G401 (cell line): Measurements from ENCODE around the gene LTA. TPM values are rescaled to one million over a fixed set of nuclear protein-coding genes. Genes with fewer than 3 reads are reported as not detected.
"Not testable (repeated sequence)": the region's sequence is repeated elsewhere in the genome, so short reads cannot be mapped to it uniquely, and the experiment has no call there.

ENCODE experiments used
- DNase-seq: peaks from one replicate; pipeline ENCODE4 v3.0.0-alpha.2; 2015; ENCODE audit warnings: low spot score
- in situ Hi-C: cut with HindIII; loops from 2 replicates; pipeline ENCODE4 v1.10.0; 2016; ENCODE audit warnings: low sequenced_read_pairs, mixed read lengths
- total RNA-seq: library from RNA; depleted of rRNA; stranded (reverse); fragments of >200 nt; shearing (Covaris generic); gene quantifications from 2 replicates; pipeline ENCODE4 v1.2.3, GENCODE V29; 2014

LTA gene
- total RNA-seq, 1 experiment from 2014 or later: not detected

DNA sequence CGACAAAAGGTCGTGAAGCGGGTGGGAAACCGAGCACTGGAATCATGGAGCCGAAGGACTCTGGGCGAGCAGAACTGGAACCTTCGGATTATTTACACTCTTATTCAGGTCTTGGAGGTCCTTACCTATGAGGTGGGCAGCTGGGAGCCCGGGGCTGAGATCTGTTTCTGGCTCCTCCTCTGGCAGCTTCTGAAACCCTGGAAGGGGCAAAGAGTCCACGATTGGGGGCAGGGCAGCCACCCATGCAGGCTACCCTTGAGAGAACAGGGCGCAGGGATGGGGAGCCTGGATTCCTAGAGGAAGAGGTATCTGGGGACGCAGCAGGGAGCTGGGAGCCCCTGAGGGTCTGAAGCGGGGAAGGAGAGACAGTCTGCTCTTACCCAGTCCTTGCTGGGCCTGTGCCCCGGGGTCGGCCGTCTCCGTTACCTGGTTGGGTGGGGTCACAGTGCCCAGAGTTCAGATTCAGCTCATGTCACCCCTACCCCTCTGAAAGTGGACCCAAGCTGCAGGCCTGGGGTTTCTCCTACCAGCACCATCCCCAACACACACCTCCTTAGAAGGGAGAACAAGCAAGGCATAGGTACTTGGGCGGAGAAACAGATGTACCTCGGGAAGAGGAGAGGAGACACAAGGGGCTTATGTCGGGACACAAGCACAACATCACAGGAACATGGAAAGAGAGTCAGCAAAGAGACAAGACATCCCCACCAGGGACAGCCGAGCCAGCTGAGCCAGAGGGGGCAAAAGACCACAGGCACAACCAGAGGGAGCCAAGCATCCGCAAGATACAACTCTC, 9.5 kb downstream of the LTA start:
- DNase-seq: peak; percentile 44
- in situ Hi-C loops: loop anchor here (5.0 kb wide), 1 partner anchor 39 kb away; the partner anchor contains the start of gene DDX39B

DNA sequence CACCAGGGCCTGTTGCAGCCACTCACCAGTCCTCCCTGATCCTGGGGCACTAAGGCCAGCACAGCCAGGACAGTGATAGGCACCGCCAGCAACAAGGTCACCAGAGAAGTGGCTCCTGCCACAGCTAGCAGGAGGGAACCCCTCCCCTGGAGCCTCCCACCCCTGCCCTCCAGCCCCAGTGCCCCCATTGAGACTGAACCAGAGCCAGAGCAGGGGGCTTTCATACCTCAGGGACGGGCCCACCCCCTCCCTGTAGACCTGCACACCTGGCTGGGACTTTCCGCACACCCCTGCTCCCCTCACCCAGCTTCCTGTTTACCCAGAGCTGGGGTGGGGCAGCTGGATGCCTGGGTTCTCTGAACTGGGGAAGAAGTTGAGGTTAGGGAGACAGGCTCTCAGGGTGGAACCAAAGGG, 10.1 kb downstream of the LTA start, which contains the start of gene LTB:
Gene LTB, minus strand, starts transcription at position 195 of the 414 bp plus-strand sequence. Its CDS starts 7 bp downstream, at position 188.
- in situ Hi-C loops: loop anchor here (5.0 kb wide), 1 partner anchor 40 kb away; the partner anchor contains the start of gene DDX39B
- no peak for DNase-seq

DNA sequence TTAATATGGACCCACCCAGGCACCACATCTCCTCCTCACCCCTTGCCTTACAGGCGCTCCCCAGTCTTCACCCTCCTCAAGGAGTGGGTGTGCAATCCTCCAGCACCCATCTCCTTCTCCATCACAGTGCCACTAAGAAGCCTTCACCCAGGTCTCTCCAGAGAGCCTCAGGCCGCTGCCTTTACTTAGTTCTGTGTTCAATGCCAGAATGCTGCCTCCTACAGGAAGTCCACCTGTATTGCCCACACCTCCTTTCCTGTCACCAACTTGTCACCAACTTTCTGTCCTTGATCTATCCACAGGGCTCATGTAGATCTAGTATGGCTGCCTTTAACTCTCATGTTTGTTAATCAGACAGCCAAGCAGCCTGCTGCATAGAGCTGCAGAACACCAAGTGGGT, 13.4 kb downstream of the LTA start:
- DNase-seq: no peak
- in situ Hi-C loops: no loop called here

DNA sequence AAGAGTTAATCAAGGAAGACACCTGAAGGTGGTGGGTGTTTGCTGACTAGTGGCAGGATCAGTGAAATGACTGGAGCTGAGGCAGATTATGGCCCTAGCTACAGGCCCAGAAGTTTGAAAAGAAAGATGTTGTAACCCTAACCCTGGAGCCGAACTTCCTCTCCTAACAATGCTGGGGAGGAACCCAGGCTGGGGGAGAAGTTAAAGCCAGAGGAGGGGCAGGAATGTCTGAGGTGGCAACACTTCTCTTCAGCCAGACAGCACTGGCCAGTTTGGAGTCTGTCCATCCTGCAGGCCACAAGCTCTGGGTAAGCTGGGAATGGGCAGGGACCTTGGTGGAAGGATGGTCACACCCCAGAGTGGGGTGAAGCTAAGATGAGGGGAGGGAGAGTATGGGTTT, 13.9 kb downstream of the LTA start, which contains the start of gene LST1:
Gene LST1, plus strand, starts transcription at position 270 of the 400 bp plus-strand sequence. CDS start 1,023 bp downstream, outside the sequence.
- in situ Hi-C loops: no loop called here
- DNase-seq: no peak

DNA sequence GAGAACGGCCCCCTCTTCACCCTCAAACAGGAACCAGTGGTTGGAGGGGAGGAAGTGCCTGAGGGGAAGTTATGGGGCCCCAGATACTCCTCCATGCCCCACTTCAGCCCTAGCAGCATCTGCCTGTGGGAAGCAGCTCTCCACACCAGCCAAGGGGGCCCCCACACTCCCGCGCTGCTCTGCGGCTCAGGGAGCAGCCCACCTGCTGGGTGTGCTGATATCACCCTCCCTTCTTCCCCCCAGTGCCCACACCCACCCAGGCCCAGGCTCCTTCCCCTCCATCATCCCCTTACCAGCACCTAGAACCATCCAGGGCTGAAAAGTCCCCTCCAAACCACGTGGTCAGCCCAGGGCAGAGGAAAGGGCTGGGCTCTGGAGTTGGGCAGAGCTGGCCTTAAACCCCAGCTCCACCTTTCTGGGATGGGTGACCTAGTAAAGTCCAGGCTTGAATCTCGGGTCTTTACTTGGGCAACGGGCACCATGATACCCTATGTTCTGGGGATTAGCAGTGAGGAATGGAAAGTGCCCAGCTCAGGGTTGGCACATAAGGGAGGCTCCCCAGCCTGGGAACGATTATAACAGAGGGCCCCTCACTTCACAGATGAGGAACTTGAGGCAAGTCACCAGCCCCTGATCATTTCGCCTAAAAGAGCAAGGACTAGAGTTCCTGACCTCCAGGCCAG, 14.7 kb downstream of the LTA start:
- in situ Hi-C loops: no loop called here

DNA sequence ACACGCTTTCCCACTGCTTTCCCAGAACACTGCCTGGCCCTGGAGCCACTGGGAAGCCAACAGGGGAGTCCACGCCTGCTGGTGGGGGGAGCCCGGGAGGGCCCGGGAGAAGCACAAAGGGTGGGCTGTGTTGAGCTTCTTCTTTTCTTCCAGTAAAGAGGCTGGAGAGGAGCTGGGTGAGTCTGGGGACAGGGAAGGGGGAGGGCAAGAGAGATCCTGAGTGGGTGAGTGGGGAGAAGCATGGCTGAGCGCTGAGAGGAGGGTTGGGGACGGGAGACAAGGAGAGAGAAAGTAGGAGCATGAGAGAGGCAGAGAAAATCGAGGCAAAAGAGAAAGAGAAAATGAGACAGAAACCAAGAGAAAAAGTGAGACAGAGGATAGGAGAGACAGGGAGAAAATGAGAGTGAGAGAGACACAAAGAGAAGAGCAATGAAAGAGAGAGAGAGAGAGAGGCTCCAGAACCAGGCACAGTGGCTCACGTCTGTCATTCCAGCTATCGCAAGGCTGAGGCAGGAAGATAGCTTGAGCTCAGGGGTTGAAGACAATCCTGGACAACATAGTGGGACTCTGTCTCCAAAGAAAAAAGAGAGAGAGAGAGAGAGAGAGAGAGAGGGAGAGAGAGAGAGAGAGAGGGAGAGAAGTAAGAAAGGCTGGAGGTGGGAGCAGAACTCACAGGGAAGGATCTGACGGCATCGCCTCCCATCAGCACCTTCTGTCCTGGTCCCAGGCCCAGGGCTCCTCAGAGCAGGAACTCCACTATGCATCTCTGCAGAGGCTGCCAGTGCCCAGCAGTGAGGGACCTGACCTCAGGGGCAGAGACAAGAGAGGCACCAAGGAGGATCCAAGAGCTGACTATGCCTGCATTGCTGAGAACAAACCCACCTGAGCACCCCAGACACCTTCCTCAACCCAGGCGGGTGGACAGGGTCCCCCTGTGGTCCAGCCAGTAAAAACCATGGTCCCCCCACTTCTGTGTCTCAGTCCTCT, 16.0 kb downstream of the LTA start:
- no peak for DNase-seq
- in situ Hi-C loops: no loop called here

More for the DNA sequence above, 14.7 kb downstream of the LTA start:
- no peak for DNase-seq

DNA sequence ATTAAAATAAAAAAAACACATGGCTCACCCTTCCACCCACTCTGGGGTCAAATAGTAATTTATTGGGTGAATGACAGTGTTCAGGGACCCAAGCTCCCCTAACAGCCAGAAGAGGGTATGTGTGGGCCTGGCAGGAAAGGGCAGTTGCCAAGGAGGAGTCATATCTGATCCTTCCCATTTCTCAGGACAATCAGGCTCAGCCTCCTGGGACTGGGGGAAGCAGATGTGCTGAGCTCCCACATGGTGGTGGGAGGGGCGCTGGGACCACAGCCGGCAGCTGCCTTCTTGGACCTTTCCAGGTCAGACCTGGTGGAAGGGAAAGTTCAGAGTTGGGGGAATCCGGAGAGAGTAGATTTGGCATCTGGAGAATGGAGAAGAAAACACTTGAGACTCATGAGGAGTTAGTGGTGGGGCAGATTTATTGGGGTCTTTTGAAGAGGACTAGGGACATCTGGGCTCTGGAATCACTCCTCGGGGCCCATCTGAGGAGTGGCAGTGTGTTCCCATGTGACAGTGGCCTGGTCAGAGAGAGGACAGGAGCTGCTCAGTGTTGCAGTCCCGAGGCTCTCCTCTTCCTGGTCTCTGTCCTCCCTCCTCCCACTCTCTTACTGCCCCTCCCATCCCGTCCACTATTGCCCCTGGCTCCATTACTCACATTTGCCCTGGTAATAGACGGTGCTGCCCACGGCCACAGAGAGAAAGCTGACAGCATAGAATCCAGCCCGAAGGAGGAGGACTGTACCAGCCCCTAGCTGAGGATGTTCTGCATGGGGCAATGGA, 17.0 kb downstream of the LTA start:
- DNase-seq: no peak
- in situ Hi-C loops: no loop called here

DNA sequence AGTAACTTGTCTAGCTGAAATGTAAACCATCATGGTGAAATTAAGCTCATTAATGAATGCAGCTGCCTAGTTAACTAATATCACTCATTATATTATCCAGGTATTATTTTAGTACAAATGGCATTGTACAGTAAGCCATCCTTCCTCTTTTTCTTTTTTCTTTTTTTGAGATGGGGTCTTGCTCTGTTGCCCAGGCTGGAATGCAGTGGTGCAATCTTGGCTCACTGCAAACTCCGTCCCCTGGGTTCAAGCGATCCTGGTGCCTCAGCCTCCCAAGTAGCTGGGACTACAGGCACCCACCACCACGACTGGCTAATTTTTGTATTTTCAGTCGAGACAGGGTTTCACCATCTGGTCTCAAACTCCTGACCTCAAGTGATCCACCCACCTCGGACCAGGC, 18.6 kb downstream of the LTA start:
- in situ Hi-C loops, DNase-seq: not testable (repeated sequence)

DNA sequence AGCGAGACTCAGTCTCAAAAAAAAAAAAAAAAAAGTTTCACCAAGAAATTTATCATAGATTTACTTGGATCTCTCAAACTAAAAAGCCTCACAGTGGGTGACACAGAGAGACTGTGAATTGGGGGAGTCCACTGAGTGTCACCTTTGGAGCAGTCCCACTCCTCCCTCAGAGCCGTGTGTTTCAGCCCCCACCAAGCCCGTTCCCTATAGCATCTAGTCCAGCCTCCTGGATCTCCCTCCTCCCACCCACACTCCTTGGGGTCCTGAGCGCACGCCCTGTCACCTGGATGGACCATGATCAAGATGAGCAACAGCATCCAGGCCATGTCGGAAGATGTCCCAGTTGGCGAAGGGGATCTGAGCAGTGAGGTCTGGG, 20.3 kb downstream of the LTA start:
- DNase-seq: no peak
- in situ Hi-C loops: no loop called here

DNA sequence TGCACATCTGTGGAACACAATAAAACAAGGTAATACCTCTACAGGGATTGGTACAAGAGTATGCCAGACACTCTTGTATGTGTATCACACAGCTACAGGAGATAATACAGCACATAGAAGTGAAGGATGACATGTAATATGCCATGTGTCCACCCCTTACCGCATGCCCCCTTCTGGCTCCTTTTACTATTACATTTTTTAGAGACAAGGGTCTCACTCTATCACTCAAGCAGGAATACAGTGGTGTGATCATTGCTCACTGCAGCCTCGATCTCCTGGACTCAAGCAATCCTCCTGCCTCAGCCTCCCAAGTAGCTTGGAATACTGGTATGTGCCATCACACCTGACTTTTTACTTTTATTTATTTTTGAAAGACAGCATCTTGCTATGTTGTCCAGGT, 24.9 kb downstream of the LTA start:
- DNase-seq: no peak
- in situ Hi-C loops: no loop called here

DNA sequence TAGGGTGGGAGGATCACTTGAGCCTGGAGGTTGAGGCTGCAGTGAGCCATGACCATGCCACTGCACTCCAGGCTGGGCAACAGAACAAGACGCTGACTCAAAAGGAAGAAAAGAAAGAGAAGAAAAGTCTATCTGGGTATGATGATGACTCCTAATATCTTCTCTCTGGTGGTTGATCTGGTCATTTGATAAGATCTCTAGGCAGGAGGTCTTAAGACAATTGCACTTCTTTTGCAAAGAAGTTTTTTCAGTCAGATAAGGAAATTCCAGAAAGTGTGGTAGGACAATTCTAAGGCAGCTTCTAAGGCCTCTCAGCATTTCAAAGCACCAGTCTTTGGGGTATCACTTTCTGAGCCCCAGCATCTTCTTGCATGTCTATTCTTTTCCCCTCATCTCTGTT, 35.2 kb downstream of the LTA start:
- in situ Hi-C loops: no loop called here
- no peak for DNase-seq

DNA sequence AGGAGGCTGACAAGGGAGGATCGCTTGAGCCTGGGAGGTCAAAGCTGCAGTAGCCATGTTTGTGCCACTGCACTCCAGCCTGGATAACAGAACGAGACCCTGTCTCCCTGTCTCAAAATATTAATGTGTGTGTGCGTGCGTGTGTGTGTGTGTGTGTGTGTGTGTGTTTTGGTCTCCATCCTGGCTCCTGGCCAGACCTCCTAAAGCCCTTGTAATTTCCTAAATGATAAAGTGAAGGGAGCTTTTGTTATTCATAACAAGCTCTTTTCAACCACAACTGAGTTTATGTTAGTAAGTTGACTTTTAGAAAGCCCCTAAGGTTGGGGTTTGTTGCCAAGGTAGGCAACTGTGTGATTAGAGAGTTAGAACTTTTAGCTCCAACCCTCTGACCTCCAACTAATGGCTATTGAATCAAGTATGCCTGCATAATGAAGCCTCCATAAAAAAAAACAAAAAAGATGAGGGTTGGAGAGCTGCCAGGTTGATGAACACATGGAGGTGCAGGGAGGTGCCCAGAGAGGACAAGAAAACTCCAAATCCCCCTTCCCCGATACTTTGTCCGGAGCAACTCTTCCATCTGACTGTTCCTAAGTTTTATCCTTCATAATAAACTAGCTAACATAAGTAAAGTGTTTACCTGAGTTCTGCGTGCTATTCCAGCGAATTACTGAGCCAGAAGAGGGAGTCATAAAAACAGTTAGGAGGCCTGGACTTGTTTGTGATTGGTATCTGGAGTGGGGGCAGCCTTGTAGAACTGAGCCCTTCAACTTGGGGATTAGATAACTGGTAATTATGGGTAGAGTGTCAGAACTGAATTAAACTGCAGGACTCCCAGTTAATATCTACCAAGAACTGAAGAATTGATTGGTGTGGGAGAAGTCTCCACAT, 37.7 kb downstream of the LTA start:
- in situ Hi-C loops: no loop called here

DNA sequence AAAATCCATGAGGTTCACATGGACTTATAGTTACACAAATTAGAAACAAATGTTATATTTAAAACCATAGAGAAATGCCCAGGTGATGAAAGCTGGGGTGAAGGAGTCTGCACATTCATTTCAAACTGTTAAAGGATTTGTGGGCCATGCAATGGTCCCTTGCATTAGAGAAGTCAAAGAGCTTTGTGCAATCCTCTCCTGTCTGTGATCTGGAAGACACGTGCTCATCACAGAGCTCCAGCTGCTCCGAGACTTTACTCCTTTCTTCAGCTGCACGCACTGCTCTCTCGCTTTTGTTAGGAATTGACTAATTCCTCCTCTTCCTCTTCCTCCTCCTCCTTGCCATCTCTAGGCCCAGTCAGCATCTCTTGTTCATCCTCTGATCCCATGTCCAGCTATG, 38.9 kb downstream of the LTA start:
- in situ Hi-C loops: no loop called here
- DNase-seq: no peak

More for the DNA sequence above, 37.7 kb downstream of the LTA start:
- DNase-seq: no peak

DNA sequence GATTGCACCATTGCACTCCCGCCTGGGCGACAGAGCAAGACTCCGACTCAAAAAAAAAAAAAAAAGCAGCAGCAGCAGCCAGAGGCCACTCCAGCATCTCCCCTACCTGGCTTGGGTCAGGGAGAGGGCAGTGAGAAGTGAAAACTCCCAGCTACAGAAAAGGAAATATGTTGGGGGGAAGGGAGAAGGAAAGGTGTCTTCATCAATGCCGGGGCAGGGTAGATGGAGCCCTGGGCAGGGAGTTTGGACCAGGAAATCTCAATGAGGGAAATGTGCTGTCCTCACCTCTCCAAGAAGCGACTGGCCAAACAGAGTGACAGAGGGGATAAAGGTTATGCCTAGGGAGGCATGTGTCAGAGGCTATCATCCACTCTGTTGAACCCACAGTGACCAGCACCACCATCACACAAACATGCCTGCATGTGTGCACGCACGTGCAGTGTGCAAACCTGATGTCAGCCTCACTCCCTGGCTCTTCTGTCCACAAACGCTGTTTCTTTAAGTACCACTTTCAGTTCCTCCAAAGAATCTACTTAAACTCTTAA, 42.1 kb downstream of the LTA start:
- in situ Hi-C loops: no loop called here
- DNase-seq: no peak

DNA sequence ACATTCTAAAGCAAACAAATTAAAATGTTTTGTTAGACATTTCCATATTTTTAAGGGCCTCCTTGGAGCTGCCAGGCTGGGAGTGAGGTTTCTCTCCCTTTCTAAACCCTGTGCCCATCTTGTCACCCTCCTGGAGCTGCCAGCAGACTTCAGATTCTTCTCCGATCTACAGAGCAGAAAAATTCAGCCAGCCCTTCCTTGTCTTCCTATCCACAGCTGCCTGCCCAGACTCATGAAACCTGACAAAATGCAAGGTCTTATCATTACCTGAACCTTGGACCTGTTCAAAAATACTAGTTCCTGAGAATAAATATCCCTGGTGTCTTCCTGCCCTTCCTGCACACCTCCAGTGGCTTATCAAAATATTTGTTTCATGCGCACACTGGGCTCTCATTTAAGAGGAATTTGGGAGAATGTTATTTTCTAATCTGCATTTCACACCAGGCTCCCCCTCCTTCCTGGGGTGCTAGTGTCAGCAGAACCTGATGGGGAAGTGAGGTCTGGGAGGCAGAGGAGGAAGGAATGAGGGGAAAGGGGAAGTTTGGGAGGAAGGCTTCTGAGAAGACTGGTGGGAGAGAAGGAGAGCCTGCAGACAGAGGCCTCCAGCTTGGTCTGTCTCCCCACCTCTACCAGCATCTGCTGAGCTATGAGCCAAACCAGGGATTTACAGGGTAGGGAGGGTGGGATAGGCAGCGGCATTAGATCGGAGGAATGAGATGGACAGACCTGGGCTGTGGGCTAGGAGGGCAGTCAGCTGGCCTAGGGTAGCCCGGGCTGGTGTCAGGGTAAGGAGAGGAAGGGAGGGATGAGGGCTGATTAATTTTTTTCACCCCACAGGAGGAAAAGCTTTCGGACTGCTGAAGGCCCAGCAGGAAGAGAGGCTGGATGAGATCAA, 42.8 kb downstream of the LTA start, which contains the start of gene AIF1:
Gene AIF1, plus strand, starts transcription at position 551 of the 895 bp plus-strand sequence. Its CDS starts 96 bp downstream, at position 647.
- in situ Hi-C loops: no loop called here
- no peak for DNase-seq

DNA sequence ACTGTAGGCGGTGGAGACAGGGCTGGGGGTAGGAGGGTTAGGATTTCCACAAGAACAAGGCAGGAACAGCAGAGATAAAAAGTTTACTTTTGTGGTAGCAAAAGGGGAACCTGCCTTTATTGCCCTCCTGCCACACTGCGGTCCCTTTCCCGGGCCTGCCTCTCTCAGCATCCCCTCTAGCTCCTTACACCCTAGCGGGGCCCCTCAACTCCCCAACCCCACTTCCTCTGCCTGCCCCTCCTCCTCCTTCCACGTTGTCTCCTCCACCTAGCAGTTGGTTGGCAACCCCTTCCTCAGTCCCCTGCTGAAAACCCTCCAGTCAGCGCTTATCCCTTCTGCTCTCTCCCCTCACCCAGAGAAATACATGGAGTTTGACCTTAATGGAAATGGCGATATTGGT, 43.7 kb downstream of the LTA start:
- in situ Hi-C loops: no loop called here

More for the DNA sequence above, 43.7 kb downstream of the LTA start:
- DNase-seq: no peak
